ENCODE results near the gene KRT14. TPM values are rescaled to one million over a fixed set of nuclear protein-coding genes. Genes with fewer than 3 reads are reported as not detected.
"Not testable (repeated sequence)": the region's sequence is repeated elsewhere in the genome, so short reads cannot be mapped to it uniquely, and the experiment has no call there.

KRT14 gene
- total RNA-seq: not detected

GRCh38 chr17:41586863-41587495, at the start of gene KRT14:
KRT14 (minus strand) TSS chr17:41586895; CDS start chr17:41586834, 61 bp downstream.
- ATAC-seq: no peak
- H3K4me3 Mint-ChIP-seq: no peak within 1 kb of the TSS
- no peaks in the 10 kb centered on the region for H3K9me3 Mint-ChIP-seq
- no peak within 1 kb of the TSS for H3K27ac Mint-ChIP-seq
- H3K36me3 Mint-ChIP-seq: no peaks in the 10 kb centered on the region
- H3K4me1 Mint-ChIP-seq (ENCODE audit: low read depth in 2 of 2): no peaks in the 10 kb centered on the region
- H3K27me3 Mint-ChIP-seq: peaks cover 9 to 20% of the 10 kb centered on the region in 2 donors
- no peak for DNase-seq (ENCODE audit: low spot score)

GRCh38 chr17:41635121-41636097, 48.7 kb upstream of the KRT14 start:
- H3K27me3 Mint-ChIP-seq: no peaks in the 10 kb centered on the region
- no peak overlapping the region for H3K4me3 Mint-ChIP-seq
- peaks cover 0 to 2% of the 10 kb centered on the region in 2 donors for H3K4me1 Mint-ChIP-seq (ENCODE audit: low read depth in 2 of 2)
- no peaks in the 10 kb centered on the region for H3K9me3 Mint-ChIP-seq
- DNase-seq (ENCODE audit: low spot score) (no peak), ATAC-seq (no peak)
- H3K36me3 Mint-ChIP-seq: no peaks in the 10 kb centered on the region
- H3K27ac Mint-ChIP-seq: no peak overlapping the region

GRCh38 chr17:41634639-41635038, 47.9 kb upstream of the KRT14 start:
- Mint-ChIP-seq H3K27me3 (no peaks in the 10 kb centered on the region), H3K4me1 (ENCODE audit: low read depth in 2 of 2) (peaks cover 0 to 2% of the 10 kb centered on the region in 2 donors), H3K9me3 (no peaks in the 10 kb centered on the region), H3K27ac (no peak overlapping the region), H3K36me3 (no peaks in the 10 kb centered on the region), H3K4me3 (no peak overlapping the region)
- ATAC-seq (peak; percentile 3 to 13), DNase-seq (ENCODE audit: low spot score) (no peak)

GRCh38 chr17:41633556-41634199, 47.0 kb upstream of the KRT14 start:
- ATAC-seq: no peak
- no peaks in the 10 kb centered on the region for H3K36me3 Mint-ChIP-seq

DNA sequence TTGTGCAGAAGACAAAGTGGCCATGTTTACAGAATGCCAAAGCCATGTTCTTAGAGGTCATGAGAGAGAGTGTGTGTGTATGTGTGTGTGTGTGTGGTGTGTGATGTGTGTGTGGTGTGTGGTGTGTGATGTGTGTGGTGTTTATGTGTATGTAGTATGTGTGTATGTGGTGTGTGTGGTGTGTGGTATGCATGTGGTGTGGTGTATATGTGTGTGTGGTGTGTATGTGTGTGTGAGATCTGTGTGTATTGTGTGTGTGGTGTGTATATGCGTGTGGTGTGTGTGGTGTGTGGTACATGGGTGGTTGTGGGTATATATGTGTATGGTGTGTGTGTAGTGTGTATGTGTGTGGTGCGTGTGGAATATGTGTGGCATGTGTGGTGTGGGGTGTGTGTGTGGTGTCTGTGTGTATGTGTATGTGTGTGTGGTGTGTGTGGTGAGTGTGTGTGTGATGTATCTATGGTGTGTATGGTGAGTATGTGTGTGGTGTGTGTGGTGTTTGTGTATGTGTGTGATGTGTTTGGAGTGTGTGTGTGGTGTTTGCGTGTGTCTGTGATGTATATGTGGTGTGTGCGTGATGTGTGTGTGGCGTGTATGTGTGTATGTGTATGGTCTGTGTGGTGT, 45.9 kb upstream of the KRT14 start:
- no peak overlapping the region for H3K27ac Mint-ChIP-seq
- no peak for ATAC-seq

More at GRCh38 chr17:41633556-41634199, 47.0 kb upstream of the KRT14 start:
- Mint-ChIP-seq H3K27me3 (no peaks in the 10 kb centered on the region), H3K27ac (no peak overlapping the region), H3K4me3 (no peak overlapping the region), H3K4me1 (ENCODE audit: low read depth in 2 of 2) (no peaks in the 10 kb centered on the region), H3K9me3 (no peaks in the 10 kb centered on the region)
- no peak for DNase-seq (ENCODE audit: low spot score)

DNA sequence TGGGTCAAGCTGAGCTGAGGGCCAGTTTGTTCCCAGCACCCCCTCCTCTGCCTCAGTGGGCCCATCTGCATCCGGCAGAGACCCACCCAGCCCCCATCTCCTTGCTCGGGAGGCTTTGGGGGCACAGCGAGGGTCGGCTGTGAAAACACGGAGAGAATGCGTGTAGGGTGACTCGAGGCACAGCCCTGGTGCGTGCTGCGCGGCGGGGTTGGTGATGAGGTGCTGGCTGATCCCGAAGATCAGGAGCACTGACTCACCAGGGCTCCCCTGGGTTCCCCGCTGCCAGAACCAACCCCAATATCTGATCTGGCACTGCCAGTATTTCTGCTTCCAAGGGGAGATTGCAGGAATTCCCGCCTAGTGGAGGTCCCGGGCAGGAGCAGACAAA, 45.2 kb upstream of the KRT14 start:
- Mint-ChIP-seq H3K27ac (no peak overlapping the region), H3K36me3 (no peaks in the 10 kb centered on the region), H3K9me3 (no peaks in the 10 kb centered on the region), H3K4me3 (no peak overlapping the region), H3K4me1 (ENCODE audit: low read depth in 2 of 2) (no peaks in the 10 kb centered on the region), H3K27me3 (no peaks in the 10 kb centered on the region)
- DNase-seq (ENCODE audit: low spot score): no peak
- ATAC-seq: no peak

More for the DNA sequence above, 45.9 kb upstream of the KRT14 start:
- Mint-ChIP-seq H3K4me1 (ENCODE audit: low read depth in 2 of 2) (no peaks in the 10 kb centered on the region), H3K36me3 (no peaks in the 10 kb centered on the region), H3K9me3 (no peaks in the 10 kb centered on the region), H3K4me3 (no peak overlapping the region), H3K27me3 (no peaks in the 10 kb centered on the region)
- DNase-seq (ENCODE audit: low spot score): no peak

- Mint-ChIP-seq H3K4me1 (ENCODE audit: low read depth in 2 of 2) (no peaks in the 10 kb centered on the region), H3K27me3 (no peaks in the 10 kb centered on the region), H3K9me3 (no peaks in the 10 kb centered on the region), H3K36me3 (no peaks in the 10 kb centered on the region), H3K27ac (no peak overlapping the region), H3K4me3 (no peak overlapping the region)
- no peak for ATAC-seq
- DNase-seq (ENCODE audit: low spot score): no peak
Measured at GRCh38 chr17:41631025-41631897, 44.6 kb upstream of the KRT14 start.

GRCh38 chr17:41629826-41630670, 43.4 kb upstream of the KRT14 start:
- ATAC-seq (no peak), DNase-seq (ENCODE audit: low spot score) (no peak)
- H3K36me3 Mint-ChIP-seq: no peaks in the 10 kb centered on the region
- H3K27me3 Mint-ChIP-seq: no peaks in the 10 kb centered on the region
- H3K9me3 Mint-ChIP-seq: no peaks in the 10 kb centered on the region
- no peak overlapping the region for H3K4me3 Mint-ChIP-seq
- no peaks in the 10 kb centered on the region for H3K4me1 Mint-ChIP-seq (ENCODE audit: low read depth in 2 of 2)
- no peak overlapping the region for H3K27ac Mint-ChIP-seq

- Mint-ChIP-seq H3K27ac (no peak overlapping the region), H3K4me1 (ENCODE audit: low read depth in 2 of 2) (no peaks in the 10 kb centered on the region), H3K27me3 (no peaks in the 10 kb centered on the region), H3K36me3 (no peaks in the 10 kb centered on the region), H3K4me3 (no peak overlapping the region), H3K9me3 (no peaks in the 10 kb centered on the region)
- DNase-seq (ENCODE audit: low spot score) (no peak), ATAC-seq (no peak)
Measured at GRCh38 chr17:41629316-41629715, 42.6 kb upstream of the KRT14 start.

DNA sequence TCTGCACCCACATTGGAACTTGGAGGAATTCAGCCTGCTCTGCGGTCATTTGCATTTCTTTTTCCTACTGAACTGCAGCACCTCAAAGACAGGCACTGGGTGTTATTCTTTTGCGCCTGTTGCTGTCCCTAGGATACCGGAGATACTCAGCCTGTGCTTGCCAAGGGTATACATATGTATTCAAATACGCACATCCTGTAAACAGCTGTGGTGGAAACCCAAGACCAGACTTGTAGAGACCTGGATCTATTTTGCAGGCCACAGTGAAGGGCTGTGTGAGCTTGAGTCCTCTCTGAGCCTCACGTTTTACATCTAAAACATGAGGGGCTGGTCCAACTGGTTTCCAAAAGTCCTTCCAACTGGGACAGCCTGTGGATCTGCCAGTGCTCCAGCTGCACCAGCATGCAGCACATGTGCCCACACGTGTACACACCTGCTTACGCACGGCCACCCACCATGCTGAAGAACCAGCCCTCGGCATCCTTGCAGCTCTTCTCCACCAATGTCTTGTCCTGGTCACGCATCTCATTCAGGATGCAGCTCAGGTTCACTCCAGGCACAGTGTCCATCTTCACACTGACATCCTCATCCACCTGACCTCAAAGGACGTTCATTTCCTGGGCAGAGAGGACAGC, 42.0 kb upstream of the KRT14 start:
- not testable (repeated sequence) for H3K4me3 Mint-ChIP-seq; H3K27ac Mint-ChIP-seq; DNase-seq (ENCODE audit: low spot score); H3K36me3 Mint-ChIP-seq; H3K27me3 Mint-ChIP-seq; ATAC-seq; H3K9me3 Mint-ChIP-seq; H3K4me1 Mint-ChIP-seq (ENCODE audit: low read depth in 2 of 2)

DNA sequence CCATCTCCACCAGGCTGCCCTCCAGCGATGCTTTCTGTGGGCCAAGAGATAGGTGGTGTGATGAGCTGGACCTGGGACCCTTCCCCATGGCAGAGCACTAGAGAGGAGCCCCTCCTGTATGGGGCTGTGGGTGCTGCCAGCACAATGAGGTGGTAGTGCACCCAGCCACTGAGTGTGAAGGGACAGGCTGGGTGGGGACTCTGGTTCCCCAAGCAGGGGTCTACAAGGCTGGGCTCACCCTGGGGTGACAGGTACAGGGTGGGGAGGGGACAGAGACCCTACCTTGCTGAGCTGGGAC, 41.3 kb upstream of the KRT14 start:
- H3K9me3 Mint-ChIP-seq: not testable (repeated sequence)

More for the DNA sequence above, 41.3 kb upstream of the KRT14 start:
- not testable (repeated sequence) for H3K4me3 Mint-ChIP-seq; H3K36me3 Mint-ChIP-seq; DNase-seq (ENCODE audit: low spot score); H3K4me1 Mint-ChIP-seq (ENCODE audit: low read depth in 2 of 2); H3K27me3 Mint-ChIP-seq; H3K27ac Mint-ChIP-seq
- peak; percentile 31 to 53 for ATAC-seq
